H1 (cell line): ENCODE results near the gene NKAIN4. TPM values are rescaled to one million over a fixed set of nuclear protein-coding genes. Genes with fewer than 3 reads are reported as not detected.

Experiments
- CTCF ChIA-PET: fragments of 300-600 bp; sonication (Branson Sonifier 250); formaldehyde crosslinking; loops from one replicate; lab custom pipeline; 2021; ENCODE audit not compliant: partially characterized antibody; lab: Charles Lee
- POLR2A ChIA-PET: fragments of 300-600 bp; sonication (Branson Sonifier 250); formaldehyde crosslinking; loops from one replicate; lab custom pipeline; 2021; ENCODE audit warnings: inconsistent platforms; ENCODE audit not compliant: partially characterized antibody; lab: Charles Lee
- DNase-seq, 2 experiments: peaks; one replicate each; pipeline versions ENCODE4 v3.0.0 to v3.0.0-alpha.2; 2010 to 2022; ENCODE audit warnings: low spot score in 2 of 2, low read depth in 1 of 2, mixed read lengths in 1 of 2
- FAIRE-seq: peaks from 2 replicates; lab custom pipeline; 2011; peaks lifted over from hg19 to GRCh38; lab: Jason Lieb, UNC
- H2AFZ ChIP-seq: 2 replicates; pipeline ENCODE4 v1.8.1; 2012; ENCODE audit warnings: low read length, inconsistent platforms
- H2AK5ac ChIP-seq: 2 replicates; pipeline ENCODE4 v1.6.1; 2013; ENCODE audit warnings: low read depth, low read length
- H2BK120ac ChIP-seq: replicated peaks from 2 replicates; pipeline ENCODE3; 2013; ENCODE audit warnings: low read depth, low read length, inconsistent platforms
- H2BK12ac ChIP-seq: 2 replicates; pipeline ENCODE4 v1.6.1; 2013; ENCODE audit warnings: low read depth, low read length
- H2BK15ac ChIP-seq: 2 replicates; pipeline ENCODE4 v1.6.1; 2013; ENCODE audit warnings: low read length
- H2BK20ac ChIP-seq: 2 replicates; pipeline ENCODE4 v1.6.1; 2013; ENCODE audit warnings: low read length
- H2BK5ac ChIP-seq: 2 replicates; pipeline ENCODE4 v1.6.1; 2013; ENCODE audit warnings: low read depth, low read length
- H3K14ac ChIP-seq: 2 replicates; pipeline ENCODE4 v1.6.1; 2013; ENCODE audit warnings: inconsistent platforms; ENCODE audit not compliant: insufficient read length
- H3K18ac ChIP-seq: 2 replicates; pipeline ENCODE4 v1.6.1; 2013; ENCODE audit warnings: low read length; ENCODE audit errors: extremely low read depth
- H3K23ac ChIP-seq: 2 replicates; pipeline ENCODE4 v1.6.1; 2013; ENCODE audit warnings: inconsistent platforms; ENCODE audit not compliant: insufficient read length
- H3K23me2 ChIP-seq: 2 replicates; pipeline ENCODE4 v1.6.1; 2013; ENCODE audit warnings: low read depth, low read length
- H3K27ac ChIP-seq: 2 replicates; pipeline ENCODE4 v1.6.1; 2011; ENCODE audit warnings: low read depth, low read length, inconsistent platforms
- H3K27me3 ChIP-seq, 4 experiments: replicated peaks in 1 of 4; 1 replicate in 1 of 4; 2 replicates in 3 of 4; pipeline versions ENCODE4 v1.6.1 to v1.8.1; 2011 to 2013; ENCODE audit warnings: low read length in 3 of 4, mild to moderate bottlenecking in 3 of 4, inconsistent platforms in 2 of 4, mixed read lengths in 2 of 4, moderate library complexity in 1 of 4; ENCODE audit not compliant: control insufficient read depth in 3 of 4, insufficient read depth in 3 of 4; ENCODE audit errors: extremely low read depth in 1 of 4
- H3K36me3 ChIP-seq, 4 experiments: 2 replicates each; pipeline versions ENCODE4 v1.6.1 to v1.8.1; 2011 to 2013; ENCODE audit warnings: mild to moderate bottlenecking in 4 of 4, low read length in 3 of 4, moderate library complexity in 2 of 4, control low read depth in 1 of 4, inconsistent platforms in 1 of 4; ENCODE audit not compliant: insufficient read depth in 4 of 4, control insufficient read depth in 2 of 4
- H3K4ac ChIP-seq: replicated peaks from 2 replicates; pipeline ENCODE3; 2013; ENCODE audit warnings: low read length, low read depth, mixed read lengths, inconsistent platforms; ENCODE audit not compliant: insufficient read length
- H3K4me1 ChIP-seq, 4 experiments: replicated peaks in 1 of 4; 1 replicate in 1 of 4; 2 replicates in 3 of 4; pipeline versions ENCODE4 v1.6.1 to v1.8.1; 2011 to 2013; ENCODE audit warnings: low read length in 3 of 4, inconsistent platforms in 2 of 4, mixed read lengths in 1 of 4; ENCODE audit not compliant: insufficient read depth in 4 of 4, control insufficient read depth in 3 of 4
- H3K4me2 ChIP-seq, 2 experiments: 2 replicates each; pipeline versions ENCODE4 v1.6.1 to v1.8.1; 2011 to 2013; ENCODE audit warnings: low read depth in 2 of 2, low read length in 2 of 2, control low read depth in 1 of 2, inconsistent platforms in 1 of 2, mild to moderate bottlenecking in 1 of 2; ENCODE audit not compliant: insufficient read depth in 1 of 2
- H3K4me3 ChIP-seq, 4 experiments: fragments of 200-600, 300-600 bp in 1 of 4; sonication (generic), shearing (Covaris generic), sonication (Bioruptor Twin) in 1 of 4; 2 replicates each; pipeline versions ENCODE4 v1.5.1 to v1.8.1; 2011 to 2016; ENCODE audit warnings: low read length in 4 of 4, low read depth in 3 of 4, control low read depth in 2 of 4, inconsistent platforms in 2 of 4, mild to moderate bottlenecking in 2 of 4, mixed read lengths in 1 of 4, moderate library complexity in 1 of 4; ENCODE audit not compliant: insufficient read depth in 2 of 4; ENCODE audit errors: extremely low read depth in 1 of 4
- H3K56ac ChIP-seq: replicated peaks from 2 replicates; pipeline ENCODE3; 2013; ENCODE audit warnings: low read depth, mild to moderate bottlenecking, mixed read lengths, low read length, inconsistent platforms; ENCODE audit not compliant: insufficient read length
- H3K79me1 ChIP-seq: 2 replicates; pipeline ENCODE4 v1.6.1; 2013; ENCODE audit warnings: low read depth, low read length, control low read depth
- H3K79me2 ChIP-seq, 2 experiments: 2 replicates each; pipeline versions ENCODE4 v1.6.1 to v1.8.1; 2012 to 2013; ENCODE audit warnings: low read length in 2 of 2, mild to moderate bottlenecking in 2 of 2, inconsistent platforms in 1 of 2; ENCODE audit not compliant: insufficient read depth in 2 of 2, control insufficient read depth in 1 of 2
- H3K9ac ChIP-seq, 4 experiments: replicated peaks in 1 of 4; 1 replicate in 1 of 4; 2 replicates in 3 of 4; pipeline versions ENCODE4 v1.6.1 to v1.8.1; 2011 to 2013; ENCODE audit warnings: low read depth in 3 of 4, low read length in 3 of 4, control low read depth in 2 of 4, mild to moderate bottlenecking in 2 of 4, moderate library complexity in 2 of 4, inconsistent platforms in 1 of 4; ENCODE audit errors: extremely low read depth in 1 of 4
- H3K9me3 ChIP-seq, 2 experiments: 2 replicates each; pipeline versions ENCODE4 v1.6.1 to v1.8.1; 2012 to 2013; ENCODE audit warnings: mild to moderate bottlenecking in 2 of 2, moderate library complexity in 2 of 2, control low read depth in 1 of 2, inconsistent platforms in 1 of 2, low read depth in 1 of 2, low read length in 1 of 2, mixed read lengths in 1 of 2; ENCODE audit not compliant: insufficient read depth in 2 of 2
- H4K20me1 ChIP-seq, 2 experiments: replicated peaks in 1 of 2; 2 replicates each; pipeline versions ENCODE3 to v1.8.1; 2011 to 2013; ENCODE audit warnings: inconsistent platforms in 2 of 2, low read length in 2 of 2, mild to moderate bottlenecking in 1 of 2; ENCODE audit not compliant: insufficient read depth in 2 of 2, control insufficient read depth in 1 of 2
- H4K5ac ChIP-seq: 2 replicates; pipeline ENCODE4 v1.6.1; 2013; ENCODE audit warnings: low read length, low read depth, mixed read lengths, inconsistent platforms; ENCODE audit not compliant: insufficient read length
- H4K8ac ChIP-seq: 2 replicates; pipeline ENCODE4 v1.8.0; 2013; ENCODE audit warnings: mild to moderate bottlenecking, moderate library complexity, low read length, inconsistent platforms; ENCODE audit not compliant: insufficient read depth; ENCODE audit errors: extremely low read depth
- H4K91ac ChIP-seq: replicated peaks from 2 replicates; pipeline ENCODE3; 2013; ENCODE audit warnings: low read length, mixed read lengths, inconsistent platforms; ENCODE audit not compliant: insufficient read length
- BRCA1 ChIP-seq: IDR thresholded peaks from 2 replicates; pipeline ENCODE4 v1.6.1; 2012; ENCODE audit warnings: low read depth, low read length, improper control_type of control experiment
- CBX5 ChIP-seq: fragments of 300-800, 300-1000 bp; sonication (generic); IDR thresholded peaks from 2 replicates; pipeline ENCODE4 v1.7.1; 2016; ENCODE audit warnings: antibody characterized with exemption, low read length, low read depth
- EGR1 ChIP-seq: IDR thresholded peaks from 2 replicates; pipeline ENCODE4 v1.6.1; 2011; ENCODE audit warnings: low read depth, low read length, borderline replicate concordance
- EZH2 ChIP-seq: fragments of 200-600 bp; sonication (generic); IDR thresholded peaks from 2 replicates; pipeline ENCODE4 v1.7.1; 2012; ENCODE audit warnings: low read depth, mild to moderate bottlenecking, moderate library complexity, low read length, inconsistent platforms; ENCODE audit not compliant: severe bottlenecking
- KDM4A ChIP-seq: IDR thresholded peaks from one replicate; pipeline ENCODE4 v1.7.1; 2012; ENCODE audit warnings: low read depth, mild to moderate bottlenecking, moderate library complexity, low read length, inconsistent platforms; ENCODE audit not compliant: severe bottlenecking
- SIN3A ChIP-seq, 2 experiments: IDR thresholded peaks in 1 of 2; conservative IDR thresholded peaks in 1 of 2; 2 replicates each; pipeline ENCODE4 v1.6.1; 2011 to 2012; ENCODE audit warnings: low read length in 2 of 2, improper control_type of control experiment in 1 of 2, low read depth in 1 of 2, mild to moderate bottlenecking in 1 of 2
- SUZ12 ChIP-seq: fragments of 200-600 bp; sonication (generic); IDR thresholded peaks from 2 replicates; pipeline ENCODE4 v1.6.1; 2012; ENCODE audit warnings: mild to moderate bottlenecking, inconsistent platforms, low read length, moderate library complexity, mixed read lengths
- WGBS, 2 experiments: shearing (Covaris generic) in 1 of 2; methylation state at CpG; one replicate each; pipeline versions ENCODE4 v1.1.6 to v1.1.7; 2013 to 2015; ENCODE audit warnings: low lambda C conversion rate in 2 of 2, mixed read lengths in 2 of 2, inconsistent platforms in 1 of 2, low coverage in 1 of 2, missing lambda C conversion rate in 1 of 2; ENCODE audit not compliant: insufficient replicate concordance in 2 of 2, insufficient coverage in 1 of 2, insufficient read length in 1 of 2; ENCODE audit errors: extremely low coverage in 1 of 2, missing lambda C conversion rate in 1 of 2; 5-methylcytosine and 5-hydroxymethylcytosine counted together
- polyA plus RNA-seq, 7 experiments: library from polyadenylated mRNA; depleted of rRNA in 3 of 7; stranded (reverse) in 5 of 7; unstranded in 2 of 7; fragments of >200 nt in 5 of 7; fragments of 200-250 nt in 2 of 7; gene quantifications; 1 replicate in 5 of 7; 2 replicates in 1 of 7; 4 replicates in 1 of 7; pipeline versions ENCODE4 v1.2.1 to v1.2.3, GENCODE V29; 2011 to 2013; ENCODE audit warnings: missing spikeins in 2 of 7, mixed read lengths in 2 of 7
- total RNA-seq: library from RNA; stranded (reverse); fragmentation: NEBNext Ultra II Directional; extraction: Animal tissue kit (Norgen Biotek cat#: 25700); gene quantifications from 2 replicates; pipeline ENCODE4 v1.2.1, GENCODE V29; 2021
- TF ChIP-seq, protein P1 (sequence below), 3 experiments: IDR thresholded peaks; 1 replicate in 2 of 3; 2 replicates in 1 of 3; pipeline versions ENCODE4 v1.5.1 to v1.6.1; 2011; ENCODE audit warnings: low read length in 3 of 3, mild to moderate bottlenecking in 3 of 3, inconsistent platforms in 2 of 3, low read depth in 1 of 3, moderate library complexity in 1 of 3; ENCODE audit not compliant: insufficient read depth in 1 of 3; ENCODE audit errors: control extremely low read depth in 1 of 3

NKAIN4 gene
- total and polyA plus RNA-seq, 2 of the 8 experiments (the other 6 are each of a cell fraction or from before 2014, with no cell fraction given) = 6.9 to 17.0 TPM

DNA sequence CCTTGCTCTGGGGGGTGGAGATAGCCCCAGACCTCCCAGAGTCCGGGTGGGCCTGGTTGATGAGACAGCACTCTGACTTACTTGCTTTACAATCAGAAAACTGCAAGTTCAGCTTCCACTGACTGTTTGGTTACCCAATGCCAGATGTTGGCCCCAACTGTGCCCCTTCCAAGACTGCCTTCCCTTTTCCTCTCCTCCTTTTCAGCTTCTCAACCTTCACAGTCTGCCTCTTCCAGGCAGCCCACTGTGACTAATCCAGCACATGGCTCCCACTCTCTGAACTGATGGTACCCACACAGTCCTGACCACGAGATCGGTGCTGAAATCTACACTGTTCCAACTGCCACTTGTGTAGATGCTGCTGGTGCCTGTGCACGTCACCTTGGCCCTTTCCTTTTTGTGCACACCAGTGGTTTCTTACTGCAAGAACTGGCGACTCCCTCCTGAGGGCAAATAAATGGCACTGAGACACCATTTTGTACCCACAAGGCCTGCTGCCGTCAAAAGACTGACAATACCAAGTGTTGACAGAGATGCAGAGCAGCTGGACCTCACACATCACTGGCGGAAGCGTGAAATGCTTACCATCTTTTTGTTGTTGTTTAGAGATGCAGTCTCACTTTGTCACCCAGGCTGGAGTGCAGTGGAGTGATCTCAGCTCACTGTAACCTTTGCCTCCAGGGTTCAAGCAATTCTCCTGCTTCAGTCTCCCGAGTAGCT, 16.5 kb upstream of the NKAIN4 start:
- Histone ChIP-seq H3K27ac (no peak overlapping the region), H3K79me1 (peaks cover 7% of the 10 kb centered on the region), H3K4me2 (no peak overlapping the region), H4K8ac (no peak overlapping the region), H3K56ac (no peak overlapping the region), H4K20me1 (peaks cover 6 to 15% of the 10 kb centered on the region in 2 experiments), H2AFZ (no peak overlapping the region), H2BK20ac (no peak overlapping the region), H2BK5ac (no peak overlapping the region), H3K27me3 (peaks cover 0 to 2% (median 0%) of the 10 kb centered on the region in 4 experiments; a peak in 2 of 7 replicates), H4K91ac (no peak overlapping the region), H3K4ac (no peak overlapping the region), H2BK120ac (no peak overlapping the region), H3K9me3 (no peaks in the 10 kb centered on the region), H3K23me2 (no peaks in the 10 kb centered on the region), H3K23ac (no peak overlapping the region), H3K14ac (no peak overlapping the region), H2AK5ac (no peak overlapping the region), H4K5ac (no peak overlapping the region), H3K4me1 (peaks cover 0 to 7% (median 1%) of the 10 kb centered on the region in 4 experiments; a peak in 5 of 7 replicates), H3K18ac (no peak overlapping the region), H3K79me2 (peaks cover 13 to 28% of the 10 kb centered on the region in 2 experiments), H3K36me3 (peaks cover 0 to 3% (median 0%) of the 10 kb centered on the region in 4 experiments; a peak in 2 of 8 replicates), H2BK12ac (no peak overlapping the region), H3K4me3 (no peak overlapping the region), H2BK15ac (no peak overlapping the region), H3K9ac (no peak overlapping the region)
- ChIA-PET CTCF (interaction anchor here (1.0 to 11.0 kb wide), 9 partner anchors 10 to 91 kb away, joined by 3 to 63 read pairs (median 5); no protein-coding TSS in a partner anchor), POLR2A (interaction anchor here (1.3 to 3.6 kb wide), 4 partner anchors 10 to 22 kb away, joined by 4 to 12 read pairs (median 4); partner anchors contain the start of gene NKAIN4)
- DNase-seq = no peak
- no peak for FAIRE-seq
- WGBS, 2 experiments = 86% methylated on average over 9 of the region's 9 CpGs; no CpG with 5 or more reads in 1 of the 2 experiments
- TF ChIP-seq BRCA1 = no peak
- TF ChIP-seq EZH2 = no peak
- TF ChIP-seq CBX5 = no peak
- TF ChIP-seq KDM4A = no peak
- TF ChIP-seq, protein P1, sequence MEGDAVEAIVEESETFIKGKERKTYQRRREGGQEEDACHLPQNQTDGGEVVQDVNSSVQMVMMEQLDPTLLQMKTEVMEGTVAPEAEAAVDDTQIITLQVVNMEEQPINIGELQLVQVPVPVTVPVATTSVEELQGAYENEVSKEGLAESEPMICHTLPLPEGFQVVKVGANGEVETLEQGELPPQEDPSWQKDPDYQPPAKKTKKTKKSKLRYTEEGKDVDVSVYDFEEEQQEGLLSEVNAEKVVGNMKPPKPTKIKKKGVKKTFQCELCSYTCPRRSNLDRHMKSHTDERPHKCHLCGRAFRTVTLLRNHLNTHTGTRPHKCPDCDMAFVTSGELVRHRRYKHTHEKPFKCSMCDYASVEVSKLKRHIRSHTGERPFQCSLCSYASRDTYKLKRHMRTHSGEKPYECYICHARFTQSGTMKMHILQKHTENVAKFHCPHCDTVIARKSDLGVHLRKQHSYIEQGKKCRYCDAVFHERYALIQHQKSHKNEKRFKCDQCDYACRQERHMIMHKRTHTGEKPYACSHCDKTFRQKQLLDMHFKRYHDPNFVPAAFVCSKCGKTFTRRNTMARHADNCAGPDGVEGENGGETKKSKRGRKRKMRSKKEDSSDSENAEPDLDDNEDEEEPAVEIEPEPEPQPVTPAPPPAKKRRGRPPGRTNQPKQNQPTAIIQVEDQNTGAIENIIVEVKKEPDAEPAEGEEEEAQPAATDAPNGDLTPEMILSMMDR (IDR thresholded peaks at IDR 0.05; ENCODE audit: control extremely low read depth in 1 of 3, insufficient read depth in 1 of 3, low read depth in 1 of 3, low read length in 3 of 3) = no peak
- TF ChIP-seq SIN3A (conservative IDR thresholded peaks at IDR 0.05 in 1 of 2, IDR thresholded peaks at IDR 0.05 in 1 of 2; ENCODE audit: low read depth in 1 of 2, low read length in 2 of 2) = no peak
- TF ChIP-seq EGR1 = no peak
- TF ChIP-seq SUZ12 = no peak
